ENCODE data around the gene CTDP1.

DNA sequence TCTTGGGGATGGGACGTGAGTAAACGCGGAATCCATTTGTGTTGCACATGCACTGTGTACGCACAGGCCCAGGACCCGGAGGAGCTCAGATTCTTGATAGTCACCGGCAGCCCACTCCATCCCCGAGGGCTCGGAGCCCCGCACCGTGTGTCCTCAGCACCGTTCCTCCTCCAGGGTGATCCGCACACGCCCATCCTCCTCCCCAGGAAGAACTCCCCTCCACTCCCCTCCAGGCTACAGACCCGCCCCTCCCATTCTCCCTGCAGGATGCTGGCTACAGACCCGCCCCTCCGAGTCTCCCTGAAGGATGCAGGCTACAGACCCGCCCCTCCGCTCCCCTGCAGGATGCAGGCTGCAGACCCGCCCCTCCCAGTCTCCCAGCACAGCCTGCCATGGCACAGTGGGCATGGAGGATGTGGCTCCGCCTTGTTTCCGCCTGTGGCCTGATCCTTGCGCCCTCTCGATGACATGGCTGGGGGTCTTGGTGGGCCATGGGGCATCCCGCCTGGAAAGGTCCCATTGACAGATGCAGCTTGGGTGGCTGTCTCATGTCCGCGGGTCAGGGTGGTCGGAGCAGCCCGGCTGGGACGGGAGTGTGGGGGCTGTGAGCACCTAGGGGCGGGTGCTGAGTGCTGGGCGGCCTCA, 14.1 kb downstream of the CTDP1 start:
- TF ChIP-seq CTCF (IDR thresholded peaks at IDR 0.05) (no peak), EP300 (IDR thresholded peaks at IDR 0.05) (no peak)

All from tibial nerve (tissue), 4 donors.